Right atrium auricular region (tissue), 2 donors: ENCODE results near the gene NRK. TPM values are rescaled to one million over a fixed set of nuclear protein-coding genes. Genes with fewer than 3 reads are reported as not detected.

Source experiments
- DNase-seq: peaks from one replicate; pipeline ENCODE4 v3.0.0-alpha.2; 2019; ENCODE audit warnings: low spot score
- H3K27ac ChIP-seq, 2 donors: fragments of 200-600 bp; sonication (generic); 1 replicate in 1 of 2; 2 replicates in 1 of 2; pipeline ENCODE4 v1.5.1; 2016 to 2019
- H3K27me3 ChIP-seq, 2 donors: fragments of 200-600 bp; sonication (generic); one replicate each; pipeline versions ENCODE4 v1.5.1 to v1.6.0; 2017 to 2019
- H3K36me3 ChIP-seq: fragments of 200-600 bp; sonication (generic); one replicate; pipeline ENCODE4 v1.5.1; 2016
- H3K4me1 ChIP-seq, 2 donors: fragments of 200-600 bp; sonication (generic); one replicate each; pipeline versions ENCODE4 v1.5.1 to v1.6.0; 2017 to 2019
- H3K4me3 ChIP-seq, 2 donors: fragments of 200-600 bp; sonication (generic); 1 replicate in 1 of 2; 2 replicates in 1 of 2; pipeline ENCODE4 v1.5.1; 2017 to 2019; ENCODE audit warnings: mild to moderate bottlenecking in 1 of 2, moderate library complexity in 1 of 2
- H3K9me3 ChIP-seq, 2 donors: fragments of 200-600 bp; sonication (generic); one replicate each; pipeline ENCODE4 v1.5.1; 2019
- CTCF ChIP-seq, 2 donors: fragments of 200-600 bp; sonication (generic); IDR thresholded peaks; one replicate each; pipeline ENCODE4 v1.5.1; 2019; ENCODE audit warnings: antibody characterized with exemption in 2 of 2
- total RNA-seq, 2 donors: library from RNA; depleted of rRNA; stranded (reverse); fragments of >200 nt; gene quantifications; one replicate each; pipeline ENCODE4 v1.1.0, GENCODE V29; 2016

The NRK gene
- total RNA-seq, 2 donors from 2014 or later = 0.39 to 2.3 TPM

- DNase-seq = no peak
- no peaks in the 10 kb centered on the region for H3K27me3 ChIP-seq
- peaks cover 0 to 6% of the 10 kb centered on the region in 2 donors for H3K9me3 ChIP-seq
- H3K27ac ChIP-seq = no peak overlapping the region
- no peak overlapping the region for H3K4me3 ChIP-seq
- no peaks in the 10 kb centered on the region for H3K36me3 ChIP-seq
- no peaks in the 10 kb centered on the region for H3K4me1 ChIP-seq
- no peak for TF ChIP-seq CTCF (IDR thresholded peaks at IDR 0.05)
Measured at GRCh38 chrX:106005684-106006083, 183.3 kb downstream of the NRK start.

DNA sequence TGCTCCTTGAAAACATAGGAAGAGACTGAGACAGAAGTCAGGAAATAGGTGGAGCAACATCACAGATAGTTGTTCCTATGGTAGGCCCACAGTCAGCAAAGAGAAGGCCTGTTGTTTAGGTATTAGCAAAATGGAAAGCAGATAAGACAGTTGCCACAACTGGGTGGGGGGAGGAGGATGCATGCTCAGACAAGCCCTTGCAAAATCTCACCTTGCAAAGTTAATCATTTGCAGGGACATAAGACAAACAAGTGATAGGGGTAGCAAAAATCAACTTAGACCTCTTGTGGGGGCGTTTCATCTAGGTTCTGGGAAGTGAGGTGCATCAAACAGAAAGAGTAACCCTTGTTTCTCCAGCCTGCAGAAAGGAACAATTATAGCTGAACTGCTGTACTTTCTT, 185.5 kb downstream of the NRK start:
- Histone ChIP-seq H3K27me3 (no peaks in the 10 kb centered on the region), H3K4me1 (no peaks in the 10 kb centered on the region), H3K9me3 (peaks cover 0 to 25% of the 10 kb centered on the region in 2 donors), H3K36me3 (no peaks in the 10 kb centered on the region), H3K27ac (no peak overlapping the region), H3K4me3 (no peak overlapping the region)
- DNase-seq = no peak
- no peak for TF ChIP-seq CTCF (IDR thresholded peaks at IDR 0.05)

Other genes with a start within 250 kb of the NRK start
- not detected for gene SERPINA7, start 216.2 kb downstream of the NRK start, total RNA-seq